Measurements from ENCODE around the gene PICK1.

- TF ChIP-seq POLR2AphosphoS5 (IDR thresholded peaks at IDR 0.05; ENCODE audit: low read depth, low read length) (no peak), CTCF (IDR thresholded peaks at IDR 0.05) (no peak), REST (IDR thresholded peaks at IDR 0.05; ENCODE audit: insufficient read depth in 1 of 2, low read depth in 2 of 2, low read length in 1 of 2) (no peak), SIN3A (IDR thresholded peaks at IDR 0.05; ENCODE audit: borderline replicate concordance, insufficient read depth, low read depth, low read length) (no peak)
These were observed 10.7 kb downstream of the PICK1 start for GRCh38 chr22:38067761-38068360.
